MM.1S (cell line): ENCODE data around the gene RBP5.
A peak's percentile ranks its signal among the peaks of the same experiment; 100 is the strongest.

Source experiments
- DNase-seq: peaks from one replicate; pipeline ENCODE4 v3.0.0-alpha.2; 2015
- H2AFZ ChIP-seq: fragments of 300-600 bp; sonication (generic); 2 replicates; pipeline ENCODE4 v1.6.0; 2016; ENCODE audit warnings: antibody characterized with exemption, low read length
- H3F3A ChIP-seq: fragments of 300-600 bp; sonication (generic); 2 replicates; pipeline ENCODE4 v1.6.1; 2016; ENCODE audit warnings: mild to moderate bottlenecking, antibody characterized with exemption, low read length, moderate library complexity, mixed read lengths; ENCODE audit not compliant: insufficient read depth
- H3K27ac ChIP-seq: fragments of 300-600 bp; sonication (generic); 2 replicates; pipeline ENCODE4 v1.5.1; 2016; ENCODE audit warnings: mild to moderate bottlenecking, low read length
- H3K27me3 ChIP-seq: fragments of 300-600 bp; sonication (generic); replicated peaks from 2 replicates; pipeline ENCODE4 v1.6.0; 2016; ENCODE audit warnings: low read length; ENCODE audit not compliant: insufficient read depth
- H3K36me3 ChIP-seq: fragments of 300-600 bp; sonication (generic); replicated peaks from 2 replicates; pipeline ENCODE4 v1.6.1; 2016; ENCODE audit warnings: mild to moderate bottlenecking, low read length, mixed read lengths; ENCODE audit not compliant: insufficient read depth
- H3K4me1 ChIP-seq: fragments of 300-600 bp; sonication (generic); 2 replicates; pipeline ENCODE4 v1.6.1; 2016; ENCODE audit warnings: low read length, mixed read lengths
- H3K4me2 ChIP-seq: fragments of 300-600 bp; sonication (generic); 2 replicates; pipeline ENCODE4 v1.6.0; 2016; ENCODE audit warnings: low read depth, low read length
- H3K4me3 ChIP-seq: fragments of 300-600 bp; sonication (generic); 2 replicates; pipeline ENCODE4 v1.5.1; 2016; ENCODE audit warnings: low read length, mixed read lengths
- H3K79me2 ChIP-seq: fragments of 300-600 bp; sonication (generic); 2 replicates; pipeline ENCODE4 v1.6.1; 2016; ENCODE audit warnings: mixed run types, low read length, mixed read lengths
- H3K9ac ChIP-seq: fragments of 300-600 bp; sonication (generic); 2 replicates; pipeline ENCODE4 v1.6.1; 2016; ENCODE audit warnings: low read length, mixed read lengths
- H3K9me2 ChIP-seq: fragments of 300-600 bp; sonication (generic); replicated peaks from 2 replicates; pipeline ENCODE4 v1.6.1; 2016; ENCODE audit warnings: mild to moderate bottlenecking, low read length, mixed read lengths; ENCODE audit not compliant: insufficient read depth
- H3K9me3 ChIP-seq: fragments of 300-600 bp; sonication (generic); replicated peaks from 2 replicates; pipeline ENCODE4 v1.6.1; 2016; ENCODE audit warnings: mild to moderate bottlenecking, low read length, mixed read lengths; ENCODE audit not compliant: insufficient read depth
- H4K20me1 ChIP-seq: fragments of 300-600 bp; sonication (generic); 2 replicates; pipeline ENCODE4 v1.6.1; 2016; ENCODE audit warnings: mild to moderate bottlenecking, low read length, moderate library complexity, mixed read lengths; ENCODE audit not compliant: insufficient read depth
- EZH2 ChIP-seq: fragments of 300-600 bp; sonication (generic); optimal IDR thresholded peaks from 2 replicates; pipeline ENCODE3; 2017; ENCODE audit warnings: low read depth, mild to moderate bottlenecking, antibody characterized with exemption, low read length, mixed read lengths
- EZH2phosphoT487 ChIP-seq: fragments of 300-600 bp; sonication (generic); IDR thresholded peaks from 2 replicates; pipeline ENCODE4 v1.6.1; 2018; ENCODE audit warnings: antibody characterized with exemption, low read length
- TF ChIP-seq, protein P1 (sequence below): fragments of 300-600 bp; sonication (generic); IDR thresholded peaks from 2 replicates; pipeline ENCODE4 v1.5.1; 2016; ENCODE audit warnings: antibody characterized with exemption, low read length, mixed read lengths

Gene RBP5

DNA sequence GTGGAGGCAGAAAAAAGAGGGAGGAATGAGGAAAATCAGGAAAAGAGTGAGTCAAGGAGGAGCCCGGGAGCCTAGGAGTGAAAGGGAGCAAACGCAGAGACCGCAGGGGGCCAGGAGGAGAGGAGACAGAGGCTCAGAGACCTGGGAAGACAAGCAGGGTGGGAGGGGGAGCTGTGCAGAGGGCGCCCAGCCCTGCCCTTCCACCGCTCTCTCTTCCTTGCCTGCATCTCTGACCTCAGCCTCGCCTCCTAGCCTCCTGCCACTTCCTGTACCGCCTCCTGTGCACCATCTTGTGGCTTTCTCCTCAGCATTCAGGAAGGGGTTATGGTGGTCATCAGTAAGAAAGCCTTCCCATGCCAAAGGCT is 2.8 kb upstream of the RBP5 start:
- Histone ChIP-seq H3K4me3 (peak overlapping the region; percentile 96), H3K9me3 (no peaks in the 10 kb centered on the region), H3K36me3 (no peaks in the 10 kb centered on the region), H3K27me3 (no peaks in the 10 kb centered on the region), H3K9ac (no peak overlapping the region; the same call in 1 of the 2 replicates), H3K9me2 (no peaks in the 10 kb centered on the region), H3K4me1 (peaks cover 10% of the 10 kb centered on the region; the same call in 1 of the 2 replicates), H4K20me1 (no peaks in the 10 kb centered on the region), H3K27ac (no peak overlapping the region), H3K79me2 (no peaks in the 10 kb centered on the region), H3K4me2 (peak overlapping the region; percentile 98), H3F3A (0 out of 2 replicates have a peak, but pooled peaks cover 3% of the 10 kb centered on the region), H2AFZ (peak overlapping the region; percentile 94)
- DNase-seq = no peak
- TF ChIP-seq EZH2phosphoT487 = no peak
- TF ChIP-seq, protein P1, sequence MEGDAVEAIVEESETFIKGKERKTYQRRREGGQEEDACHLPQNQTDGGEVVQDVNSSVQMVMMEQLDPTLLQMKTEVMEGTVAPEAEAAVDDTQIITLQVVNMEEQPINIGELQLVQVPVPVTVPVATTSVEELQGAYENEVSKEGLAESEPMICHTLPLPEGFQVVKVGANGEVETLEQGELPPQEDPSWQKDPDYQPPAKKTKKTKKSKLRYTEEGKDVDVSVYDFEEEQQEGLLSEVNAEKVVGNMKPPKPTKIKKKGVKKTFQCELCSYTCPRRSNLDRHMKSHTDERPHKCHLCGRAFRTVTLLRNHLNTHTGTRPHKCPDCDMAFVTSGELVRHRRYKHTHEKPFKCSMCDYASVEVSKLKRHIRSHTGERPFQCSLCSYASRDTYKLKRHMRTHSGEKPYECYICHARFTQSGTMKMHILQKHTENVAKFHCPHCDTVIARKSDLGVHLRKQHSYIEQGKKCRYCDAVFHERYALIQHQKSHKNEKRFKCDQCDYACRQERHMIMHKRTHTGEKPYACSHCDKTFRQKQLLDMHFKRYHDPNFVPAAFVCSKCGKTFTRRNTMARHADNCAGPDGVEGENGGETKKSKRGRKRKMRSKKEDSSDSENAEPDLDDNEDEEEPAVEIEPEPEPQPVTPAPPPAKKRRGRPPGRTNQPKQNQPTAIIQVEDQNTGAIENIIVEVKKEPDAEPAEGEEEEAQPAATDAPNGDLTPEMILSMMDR = no peak

DNA sequence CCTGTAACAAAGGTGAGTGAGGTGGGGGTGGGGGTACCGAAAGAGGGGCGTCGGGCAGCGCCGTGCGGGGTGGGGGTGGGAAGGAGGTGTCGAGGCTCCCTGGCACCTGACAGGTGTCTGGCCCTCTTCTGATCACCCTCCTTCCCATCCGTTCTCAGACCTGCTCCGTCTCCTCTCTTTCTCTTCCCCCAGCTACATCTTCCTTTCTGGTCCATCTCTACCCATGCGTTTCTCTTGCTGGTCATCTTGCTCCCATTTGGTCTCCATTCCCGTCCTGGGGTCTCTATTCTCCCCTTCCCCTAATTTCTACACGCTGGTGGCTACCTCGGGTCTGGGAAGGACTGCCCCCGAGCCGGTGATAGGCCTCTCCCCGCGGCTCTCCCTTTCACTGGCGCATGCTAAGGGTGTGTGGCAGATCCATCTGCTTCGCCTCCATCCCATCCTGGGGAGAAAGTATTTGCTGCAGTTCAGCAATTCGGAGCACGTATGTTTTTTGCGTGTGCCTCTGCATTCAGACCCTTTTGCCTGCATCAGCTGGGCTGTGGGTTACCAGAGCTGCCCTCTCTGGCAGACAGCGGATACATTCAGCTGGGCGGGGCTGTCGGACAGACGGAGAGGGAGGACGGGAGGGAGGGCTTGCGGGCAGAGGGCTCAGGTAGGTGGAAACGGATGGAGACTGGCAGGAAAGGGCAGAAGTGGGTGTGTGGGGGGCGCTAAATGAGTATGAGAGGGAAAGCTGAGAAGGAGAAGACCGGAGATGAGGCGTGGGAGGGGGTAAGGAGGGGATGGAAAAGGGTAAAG is 2.2 kb upstream of the RBP5 start:
- Histone ChIP-seq H3K4me2 (peak overlapping the region; percentile 98), H3F3A (0 out of 2 replicates have a peak, but pooled peaks cover 3% of the 10 kb centered on the region), H4K20me1 (no peaks in the 10 kb centered on the region), H3K9ac (peak overlapping the region; percentile 74), H3K36me3 (no peaks in the 10 kb centered on the region), H3K9me2 (no peaks in the 10 kb centered on the region), H3K27me3 (no peaks in the 10 kb centered on the region), H3K27ac (no peak overlapping the region), H2AFZ (peak overlapping the region; percentile 94), H3K4me3 (peak overlapping the region; percentile 96), H3K4me1 (peaks cover 10% of the 10 kb centered on the region; the same call in 1 of the 2 replicates), H3K9me3 (no peaks in the 10 kb centered on the region), H3K79me2 (no peaks in the 10 kb centered on the region)
- peak; percentile 68 for DNase-seq
- TF ChIP-seq EZH2 = no peak
- TF ChIP-seq, protein P1 = peak; percentile 18; the same call in 1 of the 2 replicates

DNA sequence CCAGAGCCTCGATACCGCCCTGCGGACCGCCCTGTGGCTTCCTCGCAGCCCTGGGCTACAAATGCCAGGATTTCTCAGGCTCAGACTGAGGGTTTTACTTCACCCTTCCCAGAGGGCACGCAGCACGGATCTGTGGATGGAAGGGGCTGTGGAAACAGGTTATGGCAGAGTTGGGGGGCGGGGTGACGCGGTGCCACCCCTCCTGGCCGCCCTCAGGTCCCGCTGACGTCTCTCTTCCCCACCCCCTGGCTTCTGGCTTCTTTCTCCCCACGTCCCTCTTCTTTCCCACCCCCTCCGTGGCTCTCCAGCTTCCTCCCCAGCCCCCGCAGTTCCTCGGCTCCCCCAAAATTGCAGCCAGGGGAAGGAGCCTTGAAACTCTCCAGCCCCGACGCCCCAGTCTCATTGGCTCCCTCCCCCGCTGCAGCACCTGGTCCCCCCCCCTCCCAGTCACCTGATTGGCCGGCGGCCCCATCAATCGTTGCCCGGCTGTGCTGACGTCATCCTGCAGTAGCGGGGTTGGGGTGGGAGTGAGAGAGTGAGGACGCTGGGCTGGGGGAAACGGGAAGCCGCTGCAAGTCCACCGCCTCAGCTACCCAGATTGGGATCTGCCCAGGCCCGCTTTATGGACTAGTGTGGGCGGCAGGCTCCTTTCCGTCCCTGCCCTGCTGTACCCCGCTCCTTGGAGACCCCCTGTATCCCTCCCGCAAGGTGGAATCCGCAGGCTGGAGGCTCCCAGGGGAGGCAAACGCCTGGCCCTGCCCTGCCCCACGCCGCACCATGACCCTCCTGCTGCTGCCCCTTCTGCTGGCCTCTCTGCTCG is 1.4 kb upstream of the RBP5 start, which contains the start of gene CLSTN3:
CLSTN3 (plus strand) TSS at position 500 of the 820 bp plus-strand sequence; CDS start at position 778, 278 bp downstream.
- no peaks in the 10 kb centered on the region for H3K9me2 ChIP-seq
- H3K4me3 ChIP-seq = peak within 1 kb of the TSS; percentile 96
- no peaks in the 10 kb centered on the region for H3K27me3 ChIP-seq
- peak within 1 kb of the TSS; percentile 74 for H3K9ac ChIP-seq
- DNase-seq = peak; percentile 76
- peak within 1 kb of the TSS; percentile 94 for H2AFZ ChIP-seq
- H3K79me2 ChIP-seq = no peaks in the 10 kb centered on the region
- H3K9me3 ChIP-seq = no peaks in the 10 kb centered on the region
- peaks cover 10% of the 10 kb centered on the region; the same call in 1 of the 2 replicates for H3K4me1 ChIP-seq
- no peak within 1 kb of the TSS for H3K27ac ChIP-seq
- peak within 1 kb of the TSS; percentile 98 for H3K4me2 ChIP-seq
- H3K36me3 ChIP-seq = no peaks in the 10 kb centered on the region
- no peaks in the 10 kb centered on the region for H4K20me1 ChIP-seq
- no peak for TF ChIP-seq EZH2phosphoT487
- TF ChIP-seq, protein P1 = no peak
- no peak for TF ChIP-seq EZH2
- H3F3A ChIP-seq = 0 out of 2 replicates have a peak, but pooled peaks cover 3% of the 10 kb centered on the region
